Measurements from ENCODE around the gene NDUFA11.

DNA sequence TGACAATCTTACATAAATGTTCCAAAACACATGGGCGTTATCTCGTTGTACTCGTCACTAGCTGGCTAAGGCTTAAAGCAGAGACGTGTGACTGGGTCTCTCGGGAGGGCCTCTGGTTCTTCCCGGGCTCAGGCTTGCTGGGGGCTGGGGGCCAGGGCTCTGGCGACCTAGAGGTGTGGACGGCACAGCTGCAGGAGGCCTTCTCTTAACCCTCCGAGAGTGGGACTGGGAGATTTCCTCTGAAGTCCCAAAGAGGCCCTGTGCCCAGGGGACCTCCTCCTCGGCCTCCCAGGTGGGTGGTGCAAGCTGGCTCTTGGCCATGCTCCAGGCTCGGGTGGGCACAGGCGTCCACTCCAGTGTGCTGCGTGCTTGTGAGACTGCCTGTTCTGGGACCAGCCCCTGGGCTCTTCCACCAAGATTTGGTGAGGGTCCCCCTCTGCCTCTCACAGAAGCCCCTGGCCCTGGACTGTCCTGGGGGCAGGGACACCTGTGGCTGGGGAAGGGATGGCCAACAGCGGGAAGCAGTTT is 12.7 kb upstream of the NDUFA11 start:
- no peak for TF ChIP-seq CTCF (conservative IDR thresholded peaks at IDR 0.05)
- no peak for TF ChIP-seq EZH2 (IDR thresholded peaks at IDR 0.05; ENCODE audit: low read depth)

Data from PC-9 (cell line).